ENCODE measurements around the gene GADL1.

The GADL1 gene

GRCh38 chr3:30768046-30768445 is 126.4 kb downstream of the GADL1 start:
- H4K20me1 ChIP-seq (ENCODE audit: low read depth, low read length): no peaks in the 10 kb centered on the region
- H3K4me3 ChIP-seq (ENCODE audit: insufficient read depth, low read length, poor library complexity, severe bottlenecking): no peak overlapping the region
- H2AFZ ChIP-seq (ENCODE audit: low read depth, low read length, severe bottlenecking): no peak overlapping the region
- H3K27me3 ChIP-seq (ENCODE audit: low read length): no peaks in the 10 kb centered on the region
- no peak overlapping the region for H3K27ac ChIP-seq (ENCODE audit: low read depth, low read length)
- H3K9me3 ChIP-seq (ENCODE audit: insufficient read depth, low read length): no peaks in the 10 kb centered on the region
- no peak overlapping the region for H3K9ac ChIP-seq (ENCODE audit: low read length)
- H3K9me2 ChIP-seq (replicated peaks; ENCODE audit: insufficient read depth, low read length): no peaks in the 10 kb centered on the region
- no peak overlapping the region for H3K4me2 ChIP-seq (ENCODE audit: low read depth, low read length, poor library complexity, severe bottlenecking)
- no peak for TF ChIP-seq CTCF (IDR thresholded peaks at IDR 0.05; ENCODE audit: insufficient read depth, low read length, poor library complexity, severe bottlenecking)
- H3K36me3 ChIP-seq (ENCODE audit: low read length): no peaks in the 10 kb centered on the region
- no peaks in the 10 kb centered on the region for H3F3A ChIP-seq (ENCODE audit: insufficient read depth)
- no peaks in the 10 kb centered on the region for H3K79me2 ChIP-seq (ENCODE audit: insufficient read depth, low read length)

GRCh38 chr3:30766522-30766921 is 127.9 kb downstream of the GADL1 start:
- Histone ChIP-seq H3K4me2 (ENCODE audit: low read depth, low read length, poor library complexity, severe bottlenecking) (no peak overlapping the region), H3K79me2 (ENCODE audit: insufficient read depth, low read length) (no peaks in the 10 kb centered on the region), H3K9ac (ENCODE audit: low read length) (no peak overlapping the region), H2AFZ (ENCODE audit: low read depth, low read length, severe bottlenecking) (no peak overlapping the region), H3K4me3 (ENCODE audit: insufficient read depth, low read length, poor library complexity, severe bottlenecking) (no peak overlapping the region), H3K9me2 (replicated peaks; ENCODE audit: insufficient read depth, low read length) (no peaks in the 10 kb centered on the region), H3K36me3 (ENCODE audit: low read length) (no peaks in the 10 kb centered on the region), H3K27ac (ENCODE audit: low read depth, low read length) (no peak overlapping the region), H3K27me3 (ENCODE audit: low read length) (no peaks in the 10 kb centered on the region), H4K20me1 (ENCODE audit: low read depth, low read length) (no peaks in the 10 kb centered on the region), H3F3A (ENCODE audit: insufficient read depth) (no peaks in the 10 kb centered on the region), H3K9me3 (ENCODE audit: insufficient read depth, low read length) (no peaks in the 10 kb centered on the region)
- TF ChIP-seq EZH2phosphoT487 (conservative IDR thresholded peaks at IDR 0.05; ENCODE audit: low read length): no peak
- no peak for TF ChIP-seq CTCF (IDR thresholded peaks at IDR 0.05; ENCODE audit: insufficient read depth, low read length, poor library complexity, severe bottlenecking)

GRCh38 chr3:30764891-30765290 is 129.6 kb downstream of the GADL1 start:
- Histone ChIP-seq H3K4me3 (ENCODE audit: insufficient read depth, low read length, poor library complexity, severe bottlenecking) (no peak overlapping the region), H3K9ac (ENCODE audit: low read length) (no peak overlapping the region), H3K27ac (ENCODE audit: low read depth, low read length) (no peak overlapping the region), H3K9me3 (ENCODE audit: insufficient read depth, low read length) (no peaks in the 10 kb centered on the region), H3K4me2 (ENCODE audit: low read depth, low read length, poor library complexity, severe bottlenecking) (no peak overlapping the region), H3K79me2 (ENCODE audit: insufficient read depth, low read length) (no peaks in the 10 kb centered on the region), H3F3A (ENCODE audit: insufficient read depth) (no peaks in the 10 kb centered on the region), H4K20me1 (ENCODE audit: low read depth, low read length) (no peaks in the 10 kb centered on the region), H3K36me3 (ENCODE audit: low read length) (no peaks in the 10 kb centered on the region), H3K27me3 (ENCODE audit: low read length) (no peaks in the 10 kb centered on the region), H3K9me2 (replicated peaks; ENCODE audit: insufficient read depth, low read length) (no peaks in the 10 kb centered on the region), H2AFZ (ENCODE audit: low read depth, low read length, severe bottlenecking) (no peak overlapping the region)
- TF ChIP-seq CTCF (IDR thresholded peaks at IDR 0.05; ENCODE audit: insufficient read depth, low read length, poor library complexity, severe bottlenecking) (no peak), EZH2phosphoT487 (conservative IDR thresholded peaks at IDR 0.05; ENCODE audit: low read length) (no peak)

GRCh38 chr3:30764281-30764680 is 130.2 kb downstream of the GADL1 start:
- Histone ChIP-seq H3K27ac (ENCODE audit: low read depth, low read length) (no peak overlapping the region), H3K27me3 (ENCODE audit: low read length) (no peaks in the 10 kb centered on the region), H3K4me3 (ENCODE audit: insufficient read depth, low read length, poor library complexity, severe bottlenecking) (no peak overlapping the region), H3K9me3 (ENCODE audit: insufficient read depth, low read length) (no peaks in the 10 kb centered on the region), H3K4me2 (ENCODE audit: low read depth, low read length, poor library complexity, severe bottlenecking) (no peak overlapping the region), H4K20me1 (ENCODE audit: low read depth, low read length) (no peaks in the 10 kb centered on the region), H3K9ac (ENCODE audit: low read length) (no peak overlapping the region), H3K79me2 (ENCODE audit: insufficient read depth, low read length) (no peaks in the 10 kb centered on the region), H2AFZ (ENCODE audit: low read depth, low read length, severe bottlenecking) (no peak overlapping the region), H3K9me2 (replicated peaks; ENCODE audit: insufficient read depth, low read length) (no peaks in the 10 kb centered on the region), H3K36me3 (ENCODE audit: low read length) (no peaks in the 10 kb centered on the region), H3F3A (ENCODE audit: insufficient read depth) (no peaks in the 10 kb centered on the region)
- no peak for TF ChIP-seq EZH2phosphoT487 (conservative IDR thresholded peaks at IDR 0.05; ENCODE audit: low read length)
- TF ChIP-seq CTCF (IDR thresholded peaks at IDR 0.05; ENCODE audit: insufficient read depth, low read length, poor library complexity, severe bottlenecking): no peak
